Measurements from ENCODE around the gene POC5.

POC5 gene

GRCh38 chr5:75654693-75655295, 62.4 kb downstream of the POC5 start:
- no peaks in the 10 kb centered on the region for H3K27me3 ChIP-seq (ENCODE audit: insufficient read depth, low read length, poor library complexity)
- no peak overlapping the region for H4K5ac ChIP-seq (ENCODE audit: low read length)
- no peak overlapping the region for H3K18ac ChIP-seq (ENCODE audit: low read length)
- H3K4me2 ChIP-seq (ENCODE audit: low read length): no peak overlapping the region
- no peak overlapping the region for H4K8ac ChIP-seq (ENCODE audit: low read depth, low read length)
- no peaks in the 10 kb centered on the region for H3K79me2 ChIP-seq (ENCODE audit: control insufficient read depth, insufficient read depth, low read length)
- no peaks in the 10 kb centered on the region for H3K79me1 ChIP-seq (ENCODE audit: low read length)
- no peak overlapping the region for H3K27ac ChIP-seq (ENCODE audit: low read depth, low read length)
- no peak for DNase-seq
- no peak overlapping the region for H3K4me3 ChIP-seq (ENCODE audit: low read length)
- no peaks in the 10 kb centered on the region for H3K4me1 ChIP-seq (ENCODE audit: control insufficient read depth, low read depth, low read length)
- H3K56ac ChIP-seq (ENCODE audit: low read length): no peak overlapping the region
- H2AK5ac ChIP-seq (ENCODE audit: low read length): no peak overlapping the region
- no peaks in the 10 kb centered on the region for H3K36me3 ChIP-seq (ENCODE audit: control insufficient read depth, insufficient read depth, low read length)
- WGBS (ENCODE audit: extremely low coverage, insufficient coverage, low lambda C conversion rate): no CpG with 5 or more reads among the region's 19 CpGs
- H3K23ac ChIP-seq (ENCODE audit: low read length): no peak overlapping the region
- H3K9ac ChIP-seq (ENCODE audit: low read length): no peak overlapping the region
- H2BK120ac ChIP-seq (ENCODE audit: low read depth, low read length): no peak overlapping the region
- no peak overlapping the region for H2BK15ac ChIP-seq (replicated peaks; ENCODE audit: low read depth)
- H3K4ac ChIP-seq (ENCODE audit: low read depth, low read length): no peak overlapping the region
- no peak overlapping the region for H2BK5ac ChIP-seq (ENCODE audit: low read length)

GRCh38 chr5:75653521-75653920, 63.7 kb downstream of the POC5 start:
- WGBS (ENCODE audit: extremely low coverage, insufficient coverage, low lambda C conversion rate): no CpG with 5 or more reads among the region's 2 CpGs

GRCh38 chr5:75651575-75652238, 65.5 kb downstream of the POC5 start:
- no peak overlapping the region for H4K5ac ChIP-seq (ENCODE audit: low read length)
- no peak overlapping the region for H3K18ac ChIP-seq (ENCODE audit: low read length)
- H2BK15ac ChIP-seq (replicated peaks; ENCODE audit: low read depth): no peak overlapping the region
- no peaks in the 10 kb centered on the region for H3K79me1 ChIP-seq (ENCODE audit: low read length)
- H3K79me2 ChIP-seq (ENCODE audit: control insufficient read depth, insufficient read depth, low read length): no peaks in the 10 kb centered on the region
- no peaks in the 10 kb centered on the region for H3K27me3 ChIP-seq (ENCODE audit: insufficient read depth, low read length, poor library complexity)
- no CpG with 5 or more reads among the region's 4 CpGs for WGBS (ENCODE audit: extremely low coverage, insufficient coverage, low lambda C conversion rate)
- H3K4me2 ChIP-seq (ENCODE audit: low read length): no peak overlapping the region
- H2AK5ac ChIP-seq (ENCODE audit: low read length): no peak overlapping the region
- H3K56ac ChIP-seq (ENCODE audit: low read length): no peak overlapping the region
- no peak overlapping the region for H3K4ac ChIP-seq (ENCODE audit: low read depth, low read length)
- H3K9ac ChIP-seq (ENCODE audit: low read length): no peak overlapping the region
- no peaks in the 10 kb centered on the region for H3K36me3 ChIP-seq (ENCODE audit: control insufficient read depth, insufficient read depth, low read length)
- no peak overlapping the region for H2BK120ac ChIP-seq (ENCODE audit: low read depth, low read length)
- no peak for DNase-seq
- no peaks in the 10 kb centered on the region for H3K4me1 ChIP-seq (ENCODE audit: control insufficient read depth, low read depth, low read length)
- no peak overlapping the region for H3K27ac ChIP-seq (ENCODE audit: low read depth, low read length)
- no peak overlapping the region for H3K4me3 ChIP-seq (ENCODE audit: low read length)
- no peak overlapping the region for H3K23ac ChIP-seq (ENCODE audit: low read length)
- no peak overlapping the region for H2BK5ac ChIP-seq (ENCODE audit: low read length)
- H4K8ac ChIP-seq (ENCODE audit: low read depth, low read length): no peak overlapping the region

More at GRCh38 chr5:75653521-75653920, 63.7 kb downstream of the POC5 start:
- no peak overlapping the region for H3K9ac ChIP-seq (ENCODE audit: low read length)
- H3K4me2 ChIP-seq (ENCODE audit: low read length): no peak overlapping the region
- no peak overlapping the region for H3K18ac ChIP-seq (ENCODE audit: low read length)
- H2BK120ac ChIP-seq (ENCODE audit: low read depth, low read length): no peak overlapping the region
- no peak overlapping the region for H2BK5ac ChIP-seq (ENCODE audit: low read length)
- H3K36me3 ChIP-seq (ENCODE audit: control insufficient read depth, insufficient read depth, low read length): no peaks in the 10 kb centered on the region
- no peak overlapping the region for H3K27ac ChIP-seq (ENCODE audit: low read depth, low read length)
- H3K4ac ChIP-seq (ENCODE audit: low read depth, low read length): no peak overlapping the region
- H3K27me3 ChIP-seq (ENCODE audit: insufficient read depth, low read length, poor library complexity): no peaks in the 10 kb centered on the region
- DNase-seq: no peak
- no peaks in the 10 kb centered on the region for H3K79me2 ChIP-seq (ENCODE audit: control insufficient read depth, insufficient read depth, low read length)
- H4K5ac ChIP-seq (ENCODE audit: low read length): no peak overlapping the region
- no peak overlapping the region for H4K8ac ChIP-seq (ENCODE audit: low read depth, low read length)
- H3K56ac ChIP-seq (ENCODE audit: low read length): no peak overlapping the region
- no peak overlapping the region for H3K4me3 ChIP-seq (ENCODE audit: low read length)
- H2BK15ac ChIP-seq (replicated peaks; ENCODE audit: low read depth): no peak overlapping the region
- H3K4me1 ChIP-seq (ENCODE audit: control insufficient read depth, low read depth, low read length): no peaks in the 10 kb centered on the region
- H2AK5ac ChIP-seq (ENCODE audit: low read length): no peak overlapping the region
- no peak overlapping the region for H3K23ac ChIP-seq (ENCODE audit: low read length)
- H3K79me1 ChIP-seq (ENCODE audit: low read length): no peaks in the 10 kb centered on the region

GRCh38 chr5:75648712-75649111, 68.5 kb downstream of the POC5 start:
- Histone ChIP-seq H3K79me1 (ENCODE audit: low read length) (no peaks in the 10 kb centered on the region), H2BK5ac (ENCODE audit: low read length) (no peak overlapping the region), H2AK5ac (ENCODE audit: low read length) (no peak overlapping the region), H3K56ac (ENCODE audit: low read length) (no peak overlapping the region), H3K27ac (ENCODE audit: low read depth, low read length) (no peak overlapping the region), H4K5ac (ENCODE audit: low read length) (no peak overlapping the region), H2BK15ac (replicated peaks; ENCODE audit: low read depth) (no peak overlapping the region), H3K23ac (ENCODE audit: low read length) (no peak overlapping the region), H3K18ac (ENCODE audit: low read length) (no peak overlapping the region), H3K79me2 (ENCODE audit: control insufficient read depth, insufficient read depth, low read length) (no peaks in the 10 kb centered on the region), H3K4me3 (ENCODE audit: low read length) (no peak overlapping the region), H2BK120ac (ENCODE audit: low read depth, low read length) (no peak overlapping the region), H3K4me1 (ENCODE audit: control insufficient read depth, low read depth, low read length) (no peaks in the 10 kb centered on the region), H3K4ac (ENCODE audit: low read depth, low read length) (no peak overlapping the region), H4K8ac (ENCODE audit: low read depth, low read length) (no peak overlapping the region), H3K9ac (ENCODE audit: low read length) (no peak overlapping the region), H3K27me3 (ENCODE audit: insufficient read depth, low read length, poor library complexity) (no peaks in the 10 kb centered on the region), H3K36me3 (ENCODE audit: control insufficient read depth, insufficient read depth, low read length) (no peaks in the 10 kb centered on the region), H3K4me2 (ENCODE audit: low read length) (no peak overlapping the region)
- WGBS (ENCODE audit: extremely low coverage, insufficient coverage, low lambda C conversion rate): no CpG with 5 or more reads among the region's 2 CpGs
- DNase-seq: no peak

GRCh38 chr5:75640826-75641225, 76.4 kb downstream of the POC5 start:
- Histone ChIP-seq H3K79me2 (ENCODE audit: control insufficient read depth, insufficient read depth, low read length) (no peaks in the 10 kb centered on the region), H3K23ac (ENCODE audit: low read length) (no peak overlapping the region)

GRCh38 chr5:75640395-75640794, 76.8 kb downstream of the POC5 start:
- Histone ChIP-seq H3K4me3 (ENCODE audit: low read length) (no peak overlapping the region), H3K18ac (ENCODE audit: low read length) (no peak overlapping the region), H3K56ac (ENCODE audit: low read length) (no peak overlapping the region), H4K8ac (ENCODE audit: low read depth, low read length) (no peak overlapping the region), H2BK15ac (replicated peaks; ENCODE audit: low read depth) (no peak overlapping the region), H2BK120ac (ENCODE audit: low read depth, low read length) (no peak overlapping the region), H4K5ac (ENCODE audit: low read length) (no peak overlapping the region), H3K79me1 (ENCODE audit: low read length) (no peaks in the 10 kb centered on the region), H2AK5ac (ENCODE audit: low read length) (no peak overlapping the region), H3K36me3 (ENCODE audit: control insufficient read depth, insufficient read depth, low read length) (no peaks in the 10 kb centered on the region), H3K27ac (ENCODE audit: low read depth, low read length) (no peak overlapping the region), H3K27me3 (ENCODE audit: insufficient read depth, low read length, poor library complexity) (no peaks in the 10 kb centered on the region), H3K4me2 (ENCODE audit: low read length) (no peak overlapping the region), H2BK5ac (ENCODE audit: low read length) (no peak overlapping the region), H3K4me1 (ENCODE audit: control insufficient read depth, low read depth, low read length) (no peaks in the 10 kb centered on the region), H3K23ac (ENCODE audit: low read length) (no peak overlapping the region), H3K4ac (ENCODE audit: low read depth, low read length) (no peak overlapping the region), H3K9ac (ENCODE audit: low read length) (no peak overlapping the region), H3K79me2 (ENCODE audit: control insufficient read depth, insufficient read depth, low read length) (no peaks in the 10 kb centered on the region)
- DNase-seq: no peak

More at GRCh38 chr5:75640826-75641225, 76.4 kb downstream of the POC5 start:
- Histone ChIP-seq H4K8ac (ENCODE audit: low read depth, low read length) (no peak overlapping the region), H3K4me1 (ENCODE audit: control insufficient read depth, low read depth, low read length) (no peaks in the 10 kb centered on the region), H3K56ac (ENCODE audit: low read length) (no peak overlapping the region), H3K4me2 (ENCODE audit: low read length) (no peak overlapping the region), H3K4me3 (ENCODE audit: low read length) (no peak overlapping the region), H2AK5ac (ENCODE audit: low read length) (no peak overlapping the region), H3K79me1 (ENCODE audit: low read length) (no peaks in the 10 kb centered on the region), H3K27me3 (ENCODE audit: insufficient read depth, low read length, poor library complexity) (no peaks in the 10 kb centered on the region), H3K4ac (ENCODE audit: low read depth, low read length) (no peak overlapping the region), H2BK5ac (ENCODE audit: low read length) (no peak overlapping the region), H3K36me3 (ENCODE audit: control insufficient read depth, insufficient read depth, low read length) (no peaks in the 10 kb centered on the region), H2BK15ac (replicated peaks; ENCODE audit: low read depth) (no peak overlapping the region), H3K18ac (ENCODE audit: low read length) (no peak overlapping the region), H3K27ac (ENCODE audit: low read depth, low read length) (no peak overlapping the region), H3K9ac (ENCODE audit: low read length) (no peak overlapping the region), H2BK120ac (ENCODE audit: low read depth, low read length) (no peak overlapping the region), H4K5ac (ENCODE audit: low read length) (no peak overlapping the region)
- no CpG with 5 or more reads among the region's 2 CpGs for WGBS (ENCODE audit: extremely low coverage, insufficient coverage, low lambda C conversion rate)
- no peak for DNase-seq
